GM12892 (cell line): ENCODE measurements around the gene SIPA1L3.

Experiments used
- POLR2A ChIP-seq: IDR thresholded peaks from 2 replicates; pipeline ENCODE4 v1.6.1; 2011; ENCODE audit warnings: low read depth, low read length, control low read depth
- TAF1 ChIP-seq: IDR thresholded peaks from 2 replicates; pipeline ENCODE4 v1.6.1; 2011; ENCODE audit warnings: low read depth, mild to moderate bottlenecking, control low read depth, low read length, borderline replicate concordance

- no peak for TF ChIP-seq POLR2A
- no peak for TF ChIP-seq TAF1
Observed at GRCh38 chr19:38197937-38198704, 291.1 kb downstream of the SIPA1L3 start.
